Measurements from ENCODE around the gene PRR27.

PRR27 gene

DNA sequence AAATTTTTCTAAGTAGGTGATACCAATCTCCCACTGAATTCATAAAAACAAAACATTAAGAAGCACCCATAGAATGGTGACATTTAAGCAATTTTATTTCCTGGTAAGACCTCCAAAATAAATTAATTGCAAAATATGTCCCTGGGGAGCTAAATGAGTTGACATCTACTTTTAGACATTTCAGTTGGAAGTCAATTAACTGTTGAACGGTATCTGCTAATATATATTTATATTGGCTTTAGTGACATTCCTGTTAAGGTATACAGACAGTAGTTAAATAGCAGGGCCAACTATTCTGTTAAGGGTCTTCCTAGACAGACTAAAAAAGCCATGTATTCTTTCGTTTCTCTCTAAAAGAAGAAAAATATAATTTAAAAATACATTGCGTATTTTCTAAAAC, at the start of gene PRR27:
Gene PRR27, plus strand, starts transcription at position 301 of the 400 bp plus-strand sequence. CDS start 139 bp downstream, outside the sequence.
- no peak for DNase-seq

DNA sequence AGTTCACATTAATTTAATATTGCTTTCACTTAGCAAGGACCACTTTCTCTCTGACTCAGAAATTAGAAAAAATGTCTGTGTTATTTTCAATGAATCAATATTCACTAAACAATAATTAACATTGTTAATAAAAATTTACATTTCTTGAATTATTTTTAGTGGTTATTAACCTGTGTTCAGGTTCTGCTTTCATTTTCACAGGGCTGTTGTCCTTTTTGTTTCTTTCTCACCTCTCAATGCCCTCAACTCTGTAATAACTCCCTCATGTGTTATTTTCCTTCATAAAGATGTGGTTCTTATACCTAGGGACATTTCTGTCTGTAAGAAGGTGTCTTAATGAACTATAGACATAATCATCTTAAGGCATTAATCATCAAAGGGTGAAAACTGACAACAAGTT, 43.1 kb upstream of the PRR27 start:
- DNase-seq: no peak

DNA sequence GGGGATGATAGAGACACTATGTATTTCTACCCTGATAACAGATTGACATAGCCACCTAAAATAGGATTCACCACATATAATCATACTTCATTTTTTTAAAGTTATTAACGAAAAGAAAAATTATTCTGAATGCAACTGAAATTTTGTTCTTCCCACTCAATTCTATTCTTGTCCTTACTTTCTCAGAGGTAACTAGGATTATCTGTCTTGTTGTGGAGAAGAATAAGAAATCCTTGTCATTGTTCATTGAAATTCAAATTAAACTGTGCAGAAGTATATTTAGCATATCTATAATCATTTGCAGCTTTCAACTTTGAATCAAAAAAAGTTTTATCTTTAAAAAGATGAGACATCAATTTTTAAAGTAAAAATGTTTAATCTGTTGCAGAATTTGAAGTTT, 40.4 kb upstream of the PRR27 start:
- no peak for DNase-seq

DNA sequence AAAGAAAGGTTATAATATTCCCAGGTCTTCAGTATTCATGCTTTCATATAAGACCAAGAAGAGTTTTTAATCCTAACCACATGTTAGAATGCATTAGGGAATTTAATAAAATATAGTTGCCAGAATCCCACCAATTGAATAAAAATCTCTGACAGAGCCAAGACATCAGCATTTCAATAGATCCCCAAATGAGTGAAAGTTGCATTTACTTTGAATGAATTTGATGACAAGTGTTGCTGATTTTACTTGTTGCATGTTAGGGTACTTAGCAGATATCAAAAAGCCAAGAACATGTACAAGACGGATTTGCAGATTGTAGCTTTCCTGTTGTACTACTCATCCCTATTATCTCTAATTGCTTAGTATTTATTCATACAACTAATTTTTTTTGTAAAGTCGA, 39.9 kb upstream of the PRR27 start:
- DNase-seq: no peak

DNA sequence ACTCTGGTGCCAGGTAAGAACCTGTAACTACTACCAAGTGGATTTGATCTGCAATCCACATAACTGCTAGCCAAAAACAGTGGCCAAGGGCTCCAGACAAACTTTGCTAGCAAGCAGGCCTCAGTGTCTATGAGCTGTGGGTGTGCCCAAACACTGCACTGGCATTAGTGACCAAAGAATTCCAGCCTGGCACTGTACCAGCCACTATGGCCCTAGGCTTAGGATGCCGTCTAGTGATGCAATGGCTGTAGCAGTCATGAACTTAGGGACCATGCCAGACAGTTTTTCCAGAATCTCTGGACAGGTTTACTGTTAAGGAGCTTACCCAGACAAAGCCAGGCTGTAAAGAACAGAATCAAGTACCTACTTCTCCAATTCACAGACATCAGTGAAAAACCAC, 33.7 kb upstream of the PRR27 start:
- DNase-seq: no peak

DNA sequence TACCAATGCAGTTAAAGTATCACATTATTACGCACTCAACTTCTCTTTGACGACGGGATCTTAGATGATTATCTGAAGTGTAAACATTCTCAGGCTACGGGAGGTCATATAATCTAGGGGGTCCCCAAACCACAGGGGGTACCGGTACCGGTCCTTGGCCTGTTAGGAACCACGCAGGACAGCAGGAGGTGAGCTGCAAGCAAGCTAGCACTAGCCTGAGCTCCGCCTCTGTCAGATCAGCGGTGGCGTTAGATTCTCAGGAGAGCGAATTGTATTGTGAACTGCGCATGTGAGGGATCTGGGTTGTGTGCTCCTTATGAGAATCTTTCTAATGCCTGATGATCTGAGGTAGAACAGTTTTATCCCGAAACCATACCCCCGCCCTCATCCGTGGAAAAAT, 20.6 kb upstream of the PRR27 start:
- DNase-seq: no peak

DNA sequence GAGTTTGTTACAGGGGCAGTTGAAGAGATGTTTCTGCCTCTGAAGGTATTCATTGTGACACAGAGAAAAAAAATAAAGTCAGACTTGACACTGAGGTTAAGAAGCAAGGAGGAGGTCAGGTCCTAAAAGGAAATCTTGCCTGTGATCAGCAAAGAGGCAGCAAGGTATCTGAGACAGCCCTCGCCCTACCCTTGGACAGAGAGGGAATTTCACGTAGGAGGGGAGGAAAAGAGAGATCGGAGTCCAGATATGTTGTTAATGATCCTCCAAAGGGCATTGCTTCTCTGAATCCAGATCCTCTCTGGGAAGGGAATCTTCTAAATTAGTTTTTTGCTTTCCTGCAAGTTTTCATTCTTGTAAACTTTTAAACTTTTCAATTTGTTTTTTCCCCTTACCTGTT, 15.3 kb upstream of the PRR27 start:
- no peak for DNase-seq

DNA sequence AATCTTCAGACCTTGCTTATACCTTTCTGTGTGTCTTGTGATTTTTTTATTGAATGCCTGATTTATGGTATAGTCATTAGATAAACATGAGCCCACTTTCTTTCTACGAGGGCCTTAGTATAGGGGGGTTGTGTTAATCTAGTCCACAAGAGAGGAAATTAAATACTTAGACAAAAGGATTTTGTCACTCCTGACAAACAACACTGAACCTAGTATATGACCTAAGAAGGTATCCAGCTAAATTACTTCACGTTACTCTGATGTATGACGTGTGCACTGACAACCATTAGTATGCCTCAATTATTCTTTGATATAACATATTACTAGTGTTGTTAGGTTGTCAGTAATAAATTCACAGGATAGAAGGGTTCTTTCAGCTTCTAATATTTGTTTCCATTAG, 2.8 kb upstream of the PRR27 start:
- DNase-seq: no peak

DNA sequence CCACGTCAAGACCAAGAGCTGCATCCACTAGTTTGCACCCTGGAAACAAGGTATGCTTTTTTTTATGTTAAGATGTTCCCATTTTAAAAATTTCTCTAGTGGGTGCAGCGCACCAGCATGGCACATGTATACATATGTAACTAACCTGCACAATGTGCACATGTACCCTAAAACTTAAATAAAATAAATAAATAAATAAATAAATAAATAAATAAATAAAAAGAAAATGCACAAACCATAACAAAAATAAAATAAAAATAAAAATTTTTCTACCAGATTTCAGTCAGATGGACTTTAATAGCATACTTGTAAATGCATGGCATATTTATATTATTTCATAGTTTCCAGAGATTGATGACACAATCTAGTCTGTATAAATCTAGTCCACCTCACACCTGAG, 1.9 kb upstream of the PRR27 start:
- no peak for DNase-seq

DNA sequence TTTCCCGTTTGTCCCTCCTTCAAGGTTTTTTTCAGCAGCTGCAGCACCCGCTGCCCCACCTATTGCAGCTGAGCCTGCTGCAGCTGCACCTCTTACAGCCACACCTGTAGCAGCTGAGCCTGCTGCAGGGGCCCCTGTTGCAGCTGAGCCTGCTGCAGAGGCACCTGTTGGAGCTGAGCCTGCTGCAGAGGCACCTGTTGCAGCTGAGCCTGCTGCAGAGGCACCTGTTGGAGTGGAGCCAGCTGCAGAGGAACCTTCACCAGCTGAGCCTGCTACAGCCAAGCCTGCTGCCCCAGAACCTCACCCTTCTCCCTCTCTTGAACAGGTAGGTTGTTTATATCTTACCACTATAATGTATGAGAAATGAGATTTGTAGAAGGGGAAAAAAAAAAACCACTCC, 4.5 kb downstream of the PRR27 start:
- DNase-seq: no peak

DNA sequence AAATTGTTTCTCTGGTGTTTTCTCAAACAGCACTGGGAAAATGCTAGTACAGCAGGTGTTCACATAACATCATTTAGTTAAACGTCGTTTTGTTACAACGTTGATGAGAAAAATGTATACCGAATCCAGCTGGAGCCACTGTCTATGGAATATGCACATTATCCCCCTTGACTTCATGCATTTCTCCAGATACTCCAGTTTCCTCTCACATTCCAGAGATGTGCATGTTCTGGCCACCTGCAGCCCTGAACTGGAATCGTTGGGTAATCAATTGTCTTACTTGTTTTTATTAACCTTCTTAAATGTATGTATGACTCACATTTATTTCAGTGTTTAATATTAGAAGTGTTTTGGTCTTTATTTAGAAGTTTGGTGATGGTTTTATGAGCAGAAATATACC, 23.1 kb downstream of the PRR27 start:
- no peak for DNase-seq

DNA sequence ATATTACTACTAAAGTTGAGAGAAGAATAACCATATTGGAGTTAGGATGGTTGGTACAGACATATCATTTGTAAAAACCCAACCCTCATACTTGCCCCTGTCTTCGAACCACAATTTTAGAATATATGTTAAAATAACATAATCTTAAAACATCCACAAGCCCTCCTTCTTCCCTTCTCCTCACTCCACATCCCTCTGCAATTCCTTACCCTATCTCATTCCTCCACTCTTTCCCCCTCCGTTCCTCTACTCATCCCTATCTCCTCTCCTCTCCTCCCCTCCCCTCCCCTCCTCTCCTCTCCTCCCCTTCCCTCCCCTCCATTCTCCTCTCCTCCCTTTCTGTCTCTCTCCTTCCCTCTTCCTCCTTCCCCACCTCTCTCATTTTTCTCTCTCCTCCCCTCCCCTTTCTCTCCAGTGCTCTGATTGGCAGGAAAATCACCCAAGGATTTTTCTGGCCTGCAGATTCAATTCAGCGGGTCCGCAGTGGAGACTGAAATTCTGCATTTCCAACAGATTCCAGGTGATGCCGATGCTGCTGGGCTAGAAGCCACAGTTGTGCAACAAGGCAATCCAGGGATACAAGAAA, 24.1 kb downstream of the PRR27 start:
- no peak for DNase-seq

DNA sequence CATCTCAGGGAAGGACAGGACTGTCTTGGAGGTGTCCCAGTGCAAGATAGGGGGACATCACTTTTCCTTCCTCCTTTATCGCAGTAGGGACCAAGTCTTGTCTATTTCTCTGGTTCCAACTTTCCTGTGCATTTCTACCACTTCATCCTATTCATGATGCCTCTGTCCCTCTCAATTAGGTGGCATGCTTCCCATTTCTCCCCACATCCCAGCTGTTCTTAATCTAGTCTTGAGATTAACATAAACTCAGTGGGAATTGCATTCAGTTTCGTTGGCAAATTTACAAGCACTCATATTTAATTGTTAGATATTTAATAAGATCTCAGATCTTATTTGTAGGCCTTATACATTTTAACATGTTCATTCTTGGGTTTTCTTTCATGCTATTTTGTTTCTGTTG, 25.8 kb downstream of the PRR27 start:
- DNase-seq: no peak

DNA sequence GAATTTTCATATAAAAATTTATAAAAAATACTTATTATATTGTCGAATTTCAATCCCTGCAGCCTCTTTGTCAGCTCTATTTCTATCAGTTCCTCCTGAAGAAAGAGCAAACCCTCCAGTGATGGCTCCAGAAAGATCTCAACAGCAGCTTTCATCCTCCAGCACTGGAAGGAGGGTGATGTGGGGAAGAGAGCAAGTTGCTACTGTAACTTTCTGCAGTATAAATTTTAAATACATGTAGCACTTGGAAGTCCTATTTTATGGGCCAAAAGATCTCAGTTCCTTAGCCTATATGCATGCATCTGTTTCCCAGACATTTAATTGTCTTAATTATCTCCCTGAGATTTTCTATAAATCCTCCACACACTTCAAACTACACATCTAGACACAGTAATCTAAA, 27.8 kb downstream of the PRR27 start:
- DNase-seq: no peak

DNA sequence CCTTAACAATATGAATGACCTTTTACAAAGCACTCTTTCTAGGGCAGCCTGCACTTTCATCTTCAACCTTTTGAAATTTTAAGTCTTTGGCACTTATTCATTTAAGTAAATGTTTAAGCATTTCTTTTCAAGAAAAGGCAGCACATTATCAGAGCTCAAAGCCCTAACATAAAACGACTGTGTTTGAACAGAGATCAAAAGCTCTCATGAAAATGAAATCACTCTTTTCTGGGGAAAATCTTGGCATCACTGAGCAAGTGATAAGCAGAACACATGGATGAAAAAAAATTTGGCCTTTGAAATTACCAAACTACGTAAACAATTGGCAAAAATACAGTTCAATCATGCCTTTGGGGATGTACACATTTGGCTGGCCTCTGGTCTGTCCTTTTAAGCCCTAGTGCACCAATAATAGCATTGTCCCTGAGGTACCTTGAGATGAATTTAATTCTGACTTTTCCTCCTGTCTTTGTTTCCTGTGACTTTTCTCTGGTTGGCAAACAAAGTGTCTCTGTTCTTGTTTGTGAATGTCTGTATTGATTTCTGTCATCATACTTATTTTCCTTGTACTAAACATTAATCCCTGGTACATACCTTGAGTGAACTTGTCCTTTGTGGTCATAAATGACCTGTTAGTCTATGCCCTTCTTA, 28.6 kb downstream of the PRR27 start:
- no peak for DNase-seq

DNA sequence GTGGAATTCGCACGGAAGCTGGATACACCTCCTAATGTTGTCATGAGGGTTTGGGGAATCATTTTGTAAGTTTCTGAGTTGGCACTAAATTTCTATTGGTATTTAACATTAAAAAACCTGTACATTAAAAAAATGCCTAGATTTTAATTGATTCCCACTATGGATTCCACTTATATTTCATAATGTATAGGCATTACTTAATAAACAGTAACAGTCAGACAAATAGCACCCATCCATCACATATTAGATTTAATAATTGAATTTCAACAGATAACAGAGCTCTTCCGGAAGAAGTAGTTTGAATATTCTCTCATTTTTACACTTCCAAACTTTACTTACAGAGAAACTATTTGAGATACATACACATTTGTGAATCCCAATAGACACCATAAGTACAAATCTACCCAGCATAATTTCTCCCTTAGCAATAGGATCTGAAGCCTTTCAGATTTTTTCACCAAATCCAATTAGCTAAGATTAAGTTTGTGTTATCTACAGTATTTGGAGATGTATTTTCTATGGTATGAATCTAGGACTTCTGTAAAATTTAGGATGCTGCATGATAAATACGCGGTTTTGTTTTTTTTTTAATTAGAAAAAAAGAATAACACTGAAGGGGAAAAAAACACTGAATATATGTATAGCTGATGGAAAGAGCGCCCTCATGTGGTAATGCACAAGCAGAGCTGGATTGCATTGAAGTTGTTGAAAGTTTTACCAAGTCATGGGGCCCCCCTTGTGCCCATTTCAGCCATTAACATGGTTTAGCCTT, 29.3 kb downstream of the PRR27 start:
- DNase-seq: no peak

DNA sequence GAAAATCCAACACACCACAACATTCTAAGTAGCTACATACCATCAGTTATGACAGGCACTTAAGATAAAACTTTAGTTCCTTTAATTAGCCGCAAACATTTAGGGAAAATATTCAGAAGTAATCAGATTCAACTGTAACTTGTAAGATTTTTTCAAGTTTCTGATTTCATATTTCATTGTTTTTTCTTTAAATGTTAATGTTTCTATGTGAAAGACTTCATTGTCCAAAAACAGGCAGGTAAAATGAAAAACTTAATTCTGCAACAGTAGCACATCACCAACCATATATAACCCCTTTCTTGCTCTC, 29.9 kb downstream of the PRR27 start:
- DNase-seq: no peak

DNA sequence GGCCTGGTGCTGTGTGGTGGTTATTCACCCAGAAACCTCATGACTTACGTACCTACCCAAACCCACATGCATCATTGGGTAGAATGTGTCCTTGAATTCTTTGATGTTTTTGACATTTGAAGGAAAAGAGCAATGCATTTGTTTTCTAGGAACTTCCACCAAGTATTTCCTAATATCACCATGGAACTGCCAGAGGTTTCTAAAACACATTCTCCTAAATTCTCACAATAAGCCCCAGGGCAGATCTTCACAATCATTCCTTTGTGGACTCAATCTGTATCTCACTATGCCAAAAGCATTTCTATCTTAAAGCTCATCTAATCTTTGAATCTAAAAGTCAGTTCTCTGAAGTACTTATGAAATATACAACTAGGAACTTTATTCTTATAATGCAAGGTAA, 33.2 kb downstream of the PRR27 start:
- no peak for DNase-seq

DNA sequence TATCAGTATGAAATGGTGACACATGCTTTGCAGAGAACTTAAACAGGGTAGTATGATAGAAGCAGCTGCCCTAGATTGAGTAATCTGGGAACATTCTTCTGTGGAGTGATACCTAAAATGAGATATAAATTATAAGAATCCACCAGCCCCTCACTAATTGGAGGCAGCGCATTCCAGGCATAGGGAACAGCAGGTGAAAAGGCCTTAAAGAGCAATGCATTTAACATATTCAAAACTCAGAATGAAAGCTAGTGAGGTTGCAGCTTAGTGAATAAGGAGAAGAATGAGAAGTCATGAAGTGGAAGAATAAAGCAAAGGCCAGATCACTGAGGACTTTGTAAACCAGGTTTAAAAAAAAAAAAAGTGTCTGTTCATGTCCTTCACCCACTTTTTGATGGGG, 36.5 kb downstream of the PRR27 start:
- DNase-seq: no peak

DNA sequence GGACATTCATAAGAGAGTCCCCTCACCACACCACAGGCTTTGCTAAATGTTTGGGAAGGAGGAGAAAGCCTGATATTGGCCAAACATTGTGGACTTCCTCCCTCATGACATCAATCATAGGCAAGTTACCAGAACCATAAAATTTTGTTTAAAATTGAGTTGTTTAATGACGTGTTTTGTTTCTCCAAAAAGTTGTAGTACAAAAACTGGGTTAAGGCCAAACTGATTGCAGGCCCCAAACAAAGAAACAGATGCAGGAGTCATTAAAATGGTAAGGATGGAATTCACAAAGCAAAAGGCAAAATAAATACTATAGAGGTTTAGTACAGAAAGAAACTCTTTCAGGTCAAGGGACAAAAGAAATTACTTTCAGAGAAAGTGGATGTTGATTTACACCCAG, 37.6 kb downstream of the PRR27 start:
- no peak for DNase-seq

DNA sequence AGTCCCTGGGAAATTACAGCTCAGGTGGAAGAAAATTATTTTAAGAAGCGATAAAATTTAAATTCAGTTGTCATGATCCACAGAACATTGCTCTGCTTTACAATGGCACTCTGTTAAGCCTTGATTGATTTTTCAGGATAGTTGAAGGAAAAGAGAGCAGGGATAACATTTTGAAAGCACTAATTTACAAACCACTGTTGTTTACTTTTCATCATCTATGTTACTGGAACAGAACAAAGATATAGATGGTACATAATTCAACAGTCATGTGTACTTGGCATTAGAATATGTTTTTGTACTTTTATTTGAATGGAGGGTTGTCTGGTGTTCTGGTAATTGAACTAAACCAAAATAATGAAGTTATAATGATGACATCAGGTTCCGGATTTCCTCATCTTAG, 38.9 kb downstream of the PRR27 start:
- no peak for DNase-seq

DNA sequence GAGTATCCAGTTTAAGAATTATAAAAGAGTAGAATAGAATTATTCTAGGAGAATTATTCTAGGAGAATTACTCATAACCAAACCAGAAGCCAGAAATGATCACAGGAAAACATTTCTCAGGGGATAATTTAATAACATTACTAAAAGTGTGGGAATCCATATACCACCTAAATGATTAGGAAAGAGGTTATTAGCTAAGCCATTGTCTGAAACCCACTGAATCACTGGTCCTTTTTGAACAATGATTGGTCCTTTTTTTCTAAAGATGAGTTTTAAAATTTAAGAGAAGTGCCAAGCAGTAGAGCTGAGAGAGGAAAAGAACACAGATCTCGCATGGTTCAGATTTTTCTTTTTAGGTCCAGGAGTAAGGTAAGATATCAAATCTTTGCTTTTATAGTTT, 41.4 kb downstream of the PRR27 start, which contains the start of gene ODAM:
Gene ODAM, plus strand, starts transcription at position 301 of the 400 bp plus-strand sequence. CDS start 819 bp downstream, outside the sequence.
- DNase-seq: no peak

DNA sequence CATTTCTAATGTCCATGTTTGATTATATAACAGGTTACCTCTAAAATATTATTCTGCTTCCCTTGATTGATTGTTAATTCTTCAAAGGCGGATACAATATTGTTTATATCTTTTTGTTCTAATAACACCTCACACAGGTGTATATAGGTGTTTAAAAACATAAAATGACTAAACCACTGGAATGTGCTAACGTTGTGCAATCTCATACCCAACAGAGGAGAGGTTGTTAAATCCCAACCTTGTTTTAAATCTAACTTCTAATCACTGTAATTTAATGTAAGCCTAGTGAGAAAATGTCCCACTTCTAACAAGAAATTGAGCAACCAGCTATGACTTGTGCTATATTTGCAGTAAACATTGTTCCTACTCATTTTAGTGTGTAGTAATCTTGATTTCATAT, 42.8 kb downstream of the PRR27 start:
- no peak for DNase-seq

DNA sequence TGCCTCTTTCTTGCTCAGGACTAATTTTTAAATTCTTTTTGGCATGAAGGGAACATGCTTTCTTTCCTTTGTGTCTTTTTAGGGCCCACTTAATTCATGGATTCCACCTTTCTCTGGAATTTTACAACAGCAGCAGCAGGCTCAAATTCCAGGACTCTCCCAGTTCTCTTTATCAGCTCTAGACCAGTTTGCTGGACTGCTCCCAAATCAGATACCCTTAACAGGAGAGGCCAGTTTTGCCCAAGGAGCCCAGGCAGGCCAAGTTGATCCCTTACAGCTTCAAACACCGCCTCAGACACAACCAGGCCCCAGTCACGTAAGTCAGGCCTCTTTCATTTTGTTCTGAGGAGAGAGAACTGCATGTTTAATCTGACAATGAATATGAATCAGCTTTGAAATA, 43.8 kb downstream of the PRR27 start:
- no peak for DNase-seq

DNA sequence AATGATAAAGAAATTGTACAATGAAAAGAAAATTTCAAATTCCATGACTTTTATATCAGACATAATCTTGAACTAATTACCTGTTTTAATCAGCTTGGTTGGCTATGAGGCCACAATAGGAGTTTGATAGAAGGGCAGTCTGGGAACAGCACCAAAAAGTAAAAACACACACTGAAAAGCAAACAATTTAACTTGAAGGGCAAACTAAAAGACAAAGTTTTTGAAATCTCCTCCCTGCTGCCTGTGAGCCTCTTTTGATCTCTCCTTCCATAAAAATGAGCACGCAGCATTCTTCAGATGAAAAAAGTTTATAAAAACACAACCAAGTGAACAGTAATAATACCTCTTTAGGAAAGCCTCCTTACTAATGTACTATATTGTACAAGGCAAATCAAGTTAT, 49.6 kb downstream of the PRR27 start:
- no peak for DNase-seq
